NT2/D1 (cell line): Measurements from ENCODE around the gene DCTN1.

ENCODE experiments used
- YY1 ChIP-seq: IDR thresholded peaks from 2 replicates; pipeline ENCODE4 v1.6.1; 2011; ENCODE audit not compliant: insufficient read length, insufficient read depth
- ZNF274 ChIP-seq: IDR thresholded peaks from 2 replicates; pipeline ENCODE4 v1.6.1; 2011; ENCODE audit warnings: mild to moderate bottlenecking, low read depth, low read length

DNA sequence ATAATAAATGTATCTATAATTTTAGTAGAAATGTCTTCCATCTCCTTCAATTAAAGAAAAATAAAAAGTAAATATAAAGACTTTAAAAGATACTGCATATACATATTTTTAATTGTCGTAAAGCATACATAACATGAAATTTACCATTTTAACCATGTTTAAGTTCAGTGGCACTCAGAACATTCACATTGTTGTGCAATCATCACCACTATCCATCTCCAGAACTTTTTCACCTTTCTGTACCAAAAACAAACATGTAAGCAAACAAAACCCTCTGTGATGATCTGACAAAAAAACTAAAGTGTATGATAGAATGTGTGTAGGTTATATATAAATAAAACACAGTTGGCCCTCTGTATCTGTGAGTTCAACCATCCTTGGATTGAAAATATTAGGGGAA, 13.4 kb upstream of the DCTN1 start:
- TF ChIP-seq ZNF274 (no peak), YY1 (no peak)
